Astrocyte (in vitro differentiated cells and primary cell): ENCODE results near the gene TMOD3. TPM values are rescaled to one million over a fixed set of nuclear protein-coding genes. Genes with fewer than 3 reads are reported as not detected.

Experiments
- DNase-seq: peaks from one replicate; pipeline ENCODE4 v3.0.0-alpha.2; 2010; ENCODE audit warnings: low read depth
- FAIRE-seq: peaks from 2 replicates; lab custom pipeline; 2011; peaks lifted over from hg19 to GRCh38; lab: Jason Lieb, UNC
- H2AFZ ChIP-seq: 2 replicates; pipeline ENCODE4 v1.6.0; 2012; ENCODE audit warnings: low read depth, low read length, inconsistent platforms
- H3K27ac ChIP-seq: 2 replicates; pipeline ENCODE4 v1.5.1; 2011; ENCODE audit warnings: low read depth, low read length, inconsistent platforms
- H3K27me3 ChIP-seq: 2 replicates; pipeline ENCODE4 v1.6.0; 2011; ENCODE audit warnings: low read length, inconsistent platforms; ENCODE audit not compliant: insufficient read depth
- H3K36me3 ChIP-seq: 2 replicates; pipeline ENCODE4 v1.5.1; 2011; ENCODE audit warnings: low read length, inconsistent platforms; ENCODE audit not compliant: insufficient read depth
- H3K4me1 ChIP-seq: 2 replicates; pipeline ENCODE4 v1.5.1; 2011; ENCODE audit warnings: low read length, inconsistent platforms; ENCODE audit not compliant: insufficient read depth
- H3K4me2 ChIP-seq: 2 replicates; pipeline ENCODE4 v1.6.0; 2012; ENCODE audit warnings: low read length, inconsistent platforms
- H3K4me3 ChIP-seq: 2 replicates; pipeline ENCODE4 v1.5.1; 2011; ENCODE audit warnings: low read depth, mild to moderate bottlenecking, low read length, inconsistent platforms; ENCODE audit not compliant: insufficient read depth
- H3K79me2 ChIP-seq: 2 replicates; pipeline ENCODE4 v1.6.0; 2012; ENCODE audit warnings: mild to moderate bottlenecking, low read length, inconsistent platforms; ENCODE audit not compliant: insufficient read depth
- H3K9ac ChIP-seq: 2 replicates; pipeline ENCODE4 v1.6.0; 2012; ENCODE audit warnings: mild to moderate bottlenecking, low read length, inconsistent platforms
- H3K9me3 ChIP-seq: 2 replicates; pipeline ENCODE4 v1.5.1; 2012; ENCODE audit warnings: low read depth, mild to moderate bottlenecking, low read length, inconsistent platforms; ENCODE audit not compliant: insufficient read depth
- H4K20me1 ChIP-seq: 2 replicates; pipeline ENCODE4 v1.6.0; 2012; ENCODE audit warnings: low read length, inconsistent platforms; ENCODE audit not compliant: insufficient read depth
- H3K27ac Mint-ChIP-seq: one replicate; pipeline ENCODE4 v1.8.0; 2021; ENCODE audit warnings: mild to moderate bottlenecking, mixed read lengths; ENCODE audit not compliant: unreplicated experiment
- H3K27me3 Mint-ChIP-seq: one replicate; pipeline ENCODE4 v1.8.0; 2021; ENCODE audit warnings: low read depth, mixed read lengths; ENCODE audit not compliant: unreplicated experiment
- H3K36me3 Mint-ChIP-seq: one replicate; pipeline ENCODE4 v1.8.0; 2021; ENCODE audit warnings: low read depth, mixed read lengths; ENCODE audit not compliant: unreplicated experiment
- H3K4me1 Mint-ChIP-seq: one replicate; pipeline ENCODE4 v1.8.0; 2021; ENCODE audit warnings: low read depth, mixed read lengths; ENCODE audit not compliant: unreplicated experiment
- H3K4me3 Mint-ChIP-seq: one replicate; pipeline ENCODE4 v1.8.0; 2021; ENCODE audit warnings: mild to moderate bottlenecking, moderate library complexity, mixed read lengths; ENCODE audit not compliant: unreplicated experiment
- H3K9me3 Mint-ChIP-seq: one replicate; pipeline ENCODE4 v1.8.0; 2021; ENCODE audit warnings: mild to moderate bottlenecking, mixed read lengths; ENCODE audit not compliant: unreplicated experiment
- CTCF ChIP-seq: IDR thresholded peaks from 2 replicates; pipeline ENCODE4 v1.5.1; 2011; ENCODE audit warnings: low read depth, mild to moderate bottlenecking, inconsistent platforms, low read length, moderate library complexity; ENCODE audit not compliant: insufficient read depth
- EZH2 ChIP-seq: IDR thresholded peaks from 2 replicates; pipeline ENCODE4 v1.6.1; 2012; ENCODE audit warnings: mild to moderate bottlenecking, low read length, inconsistent platforms; ENCODE audit not compliant: insufficient read depth
- total RNA-seq: library from RNA; stranded (reverse); gene quantifications from 2 replicates; pipeline ENCODE4 v1.2.1, GENCODE V29; 2021

The TMOD3 gene
- total RNA-seq, 1 donor from 2014 or later = 65.2 TPM

GRCh38 chr15:51866161-51866560 lies 36.7 kb downstream of the TMOD3 start:
- Mint-ChIP-seq H3K4me3 (no peak overlapping the region), H3K9me3 (no peaks in the 10 kb centered on the region), H3K27ac (no peak overlapping the region), H3K36me3 (peaks cover 33% of the 10 kb centered on the region), H3K27me3 (no peaks in the 10 kb centered on the region), H3K4me1 (peaks cover 34% of the 10 kb centered on the region)
- Histone ChIP-seq H3K36me3 (peaks cover 38% of the 10 kb centered on the region), H3K9ac (no peak overlapping the region), H3K4me2 (no peak overlapping the region), H3K4me3 (no peak overlapping the region), H3K9me3 (no peaks in the 10 kb centered on the region), H3K27ac (no peak overlapping the region), H4K20me1 (peaks cover 14% of the 10 kb centered on the region), H3K27me3 (no peaks in the 10 kb centered on the region), H2AFZ (no peak overlapping the region), H3K4me1 (peaks cover 17% of the 10 kb centered on the region), H3K79me2 (peaks cover 67% of the 10 kb centered on the region)
- no peak for FAIRE-seq
- no peak for TF ChIP-seq EZH2
- TF ChIP-seq CTCF = no peak
- no peak for DNase-seq

- Mint-ChIP-seq H3K27ac (peak overlapping the region; percentile 54), H3K4me3 (no peak overlapping the region), H3K27me3 (no peaks in the 10 kb centered on the region), H3K9me3 (no peaks in the 10 kb centered on the region), H3K4me1 (peaks cover 33% of the 10 kb centered on the region), H3K36me3 (peaks cover 37% of the 10 kb centered on the region)
- Histone ChIP-seq H2AFZ (no peak overlapping the region), H4K20me1 (peaks cover 8% of the 10 kb centered on the region), H3K36me3 (peaks cover 38% of the 10 kb centered on the region), H3K4me1 (peaks cover 17% of the 10 kb centered on the region), H3K27me3 (no peaks in the 10 kb centered on the region), H3K9ac (no peak overlapping the region), H3K4me2 (no peak overlapping the region), H3K9me3 (no peaks in the 10 kb centered on the region), H3K4me3 (no peak overlapping the region), H3K27ac (no peak overlapping the region), H3K79me2 (peaks cover 61% of the 10 kb centered on the region)
- DNase-seq (no peak), FAIRE-seq (no peak)
- TF ChIP-seq EZH2 = no peak
- TF ChIP-seq CTCF = no peak
These were observed 37.3 kb downstream of the TMOD3 start for GRCh38 chr15:51866751-51867150.

- H3K36me3 ChIP-seq = peaks cover 31% of the 10 kb centered on the region
These were observed 39.6 kb downstream of the TMOD3 start for GRCh38 chr15:51869060-51869421.

More at GRCh38 chr15:51869060-51869421, 39.6 kb downstream of the TMOD3 start:
- peaks cover 3% of the 10 kb centered on the region for H4K20me1 ChIP-seq
- peaks cover 44% of the 10 kb centered on the region for H3K79me2 ChIP-seq
- H3K9me3 ChIP-seq = no peaks in the 10 kb centered on the region
- H3K4me3 Mint-ChIP-seq = no peak overlapping the region
- peak overlapping the region; percentile 64 for H3K27ac ChIP-seq
- no peak overlapping the region for H2AFZ ChIP-seq
- peaks cover 23% of the 10 kb centered on the region for H3K4me1 Mint-ChIP-seq
- H3K4me3 ChIP-seq = no peak overlapping the region
- H3K27me3 Mint-ChIP-seq = no peaks in the 10 kb centered on the region
- TF ChIP-seq EZH2 (no peak), CTCF (no peak)
- peaks cover 29% of the 10 kb centered on the region for H3K36me3 Mint-ChIP-seq
- no peaks in the 10 kb centered on the region for H3K27me3 ChIP-seq
- H3K9me3 Mint-ChIP-seq = no peaks in the 10 kb centered on the region
- peak; percentile 83 for FAIRE-seq
- peak overlapping the region; percentile 65 for H3K4me2 ChIP-seq
- H3K4me1 ChIP-seq = peaks cover 17% of the 10 kb centered on the region
- peak overlapping the region; percentile 41 for H3K9ac ChIP-seq
- DNase-seq = peak; percentile 84
- peak overlapping the region; percentile 49 for H3K27ac Mint-ChIP-seq
